CD14-positive monocyte (primary cell): Measurements from ENCODE around the gene SH3PXD2A. TPM values are rescaled to one million over a fixed set of nuclear protein-coding genes. Genes with fewer than 3 reads are reported as not detected.

Experiments
- DNase-seq, 3 donors: peaks; one replicate each; pipeline ENCODE4 v3.0.0-alpha.2; 2011 to 2022
- H2AFZ ChIP-seq: 2 replicates; pipeline ENCODE4 v1.6.0; 2012; ENCODE audit warnings: mild to moderate bottlenecking, low read depth, low read length, inconsistent platforms; ENCODE audit not compliant: insufficient read depth, poor library complexity, severe bottlenecking
- H3K27ac ChIP-seq, 2 donors: 1 replicate in 1 of 2; 2 replicates in 1 of 2; pipeline ENCODE4 v1.5.1; 2012 to 2013; ENCODE audit warnings: low read length in 2 of 2, control low read depth in 1 of 2, inconsistent platforms in 1 of 2, low read depth in 1 of 2, mild to moderate bottlenecking in 1 of 2
- H3K27me3 ChIP-seq, 2 donors: one replicate each; pipeline versions ENCODE4 v1.6.0 to v1.6.1; 2011 to 2013; ENCODE audit warnings: low read length in 2 of 2; ENCODE audit not compliant: control insufficient read depth in 2 of 2, insufficient read depth in 2 of 2
- H3K36me3 ChIP-seq, 2 donors: replicated peaks in 1 of 2; 1 replicate in 1 of 2; 2 replicates in 1 of 2; pipeline versions ENCODE4 v1.5.1 to v1.6.1; 2012 to 2013; ENCODE audit warnings: low read length in 2 of 2, control low read depth in 1 of 2, inconsistent platforms in 1 of 2, mild to moderate bottlenecking in 1 of 2; ENCODE audit not compliant: insufficient read depth in 2 of 2, control insufficient read depth in 1 of 2
- H3K4me1 ChIP-seq, 2 donors: 1 replicate in 1 of 2; 2 replicates in 1 of 2; pipeline versions ENCODE4 v1.5.1 to v1.6.1; 2012 to 2013; ENCODE audit warnings: low read length in 2 of 2, control low read depth in 1 of 2, inconsistent platforms in 1 of 2, mild to moderate bottlenecking in 1 of 2, moderate library complexity in 1 of 2; ENCODE audit not compliant: insufficient read depth in 2 of 2, control insufficient read depth in 1 of 2
- H3K4me2 ChIP-seq: replicated peaks from 2 replicates; pipeline ENCODE3; 2012; ENCODE audit warnings: low read length, moderate library complexity, mild to moderate bottlenecking; ENCODE audit not compliant: poor library complexity, severe bottlenecking; ENCODE audit errors: extremely low read depth
- H3K4me3 ChIP-seq, 3 experiments: fragments of 200-600 bp in 1 of 3; sonication (generic) in 1 of 3; replicated peaks in 1 of 3; 1 replicate in 2 of 3; 2 replicates in 1 of 3; pipeline ENCODE4 v1.5.1; 2011 to 2013; ENCODE audit warnings: low read length in 3 of 3, mild to moderate bottlenecking in 3 of 3, control low read depth in 2 of 3, low read depth in 2 of 3, inconsistent platforms in 1 of 3, moderate library complexity in 1 of 3
- H3K79me2 ChIP-seq: 2 replicates; pipeline ENCODE4 v1.6.0; 2012; ENCODE audit warnings: mild to moderate bottlenecking, control low read depth, inconsistent platforms, low read length, moderate library complexity; ENCODE audit not compliant: insufficient read depth
- H3K9ac ChIP-seq: 2 replicates; pipeline ENCODE4 v1.6.0; 2017; ENCODE audit warnings: low read length, mild to moderate bottlenecking; ENCODE audit not compliant: insufficient read depth, poor library complexity, severe bottlenecking
- H3K9me3 ChIP-seq, 2 donors: replicated peaks in 1 of 2; 1 replicate in 1 of 2; 2 replicates in 1 of 2; pipeline versions ENCODE4 v1.5.1 to v1.6.1; 2012 to 2013; ENCODE audit warnings: low read length in 2 of 2, control low read depth in 1 of 2; ENCODE audit not compliant: control insufficient read depth in 1 of 2, insufficient read depth in 1 of 2
- H4K20me1 ChIP-seq: 2 replicates; pipeline ENCODE4 v1.6.0; 2012; ENCODE audit warnings: mild to moderate bottlenecking, low read length, control low read depth, moderate library complexity; ENCODE audit not compliant: insufficient read depth
- H3K27ac Mint-ChIP-seq, 7 donors: one replicate each; pipeline ENCODE4 v1.8.0; 2020; ENCODE audit warnings: mild to moderate bottlenecking in 7 of 7, mixed read lengths in 7 of 7, moderate library complexity in 6 of 7, inconsistent platforms in 2 of 7
- H3K27me3 Mint-ChIP-seq, 3 donors: one replicate each; pipeline ENCODE4 v1.8.0; 2021 to 2022; ENCODE audit warnings: low read depth in 3 of 3, mild to moderate bottlenecking in 3 of 3, mixed read lengths in 3 of 3, moderate library complexity in 3 of 3, inconsistent platforms in 1 of 3
- H3K36me3 Mint-ChIP-seq, 2 donors: one replicate each; pipeline ENCODE4 v1.8.0; 2020; ENCODE audit warnings: mixed read lengths in 2 of 2, inconsistent platforms in 1 of 2, mild to moderate bottlenecking in 1 of 2
- H3K4me1 Mint-ChIP-seq: one replicate; pipeline ENCODE4 v1.8.0; 2020; ENCODE audit warnings: mild to moderate bottlenecking, mixed read lengths
- H3K4me3 Mint-ChIP-seq, 2 donors: one replicate each; pipeline ENCODE4 v1.8.0; 2020; ENCODE audit warnings: mild to moderate bottlenecking in 2 of 2, mixed read lengths in 2 of 2, moderate library complexity in 1 of 2
- H3K9me3 Mint-ChIP-seq, 7 donors: one replicate each; pipeline ENCODE4 v1.8.0; 2020 to 2022; ENCODE audit warnings: mixed read lengths in 7 of 7, mild to moderate bottlenecking in 6 of 7, moderate library complexity in 6 of 7, inconsistent platforms in 2 of 7
- WGBS: methylation state at CpG from one replicate; pipeline ENCODE4 v1.1.5; 2013; ENCODE audit warnings: missing lambda C conversion rate; ENCODE audit not compliant: insufficient coverage; 5-methylcytosine and 5-hydroxymethylcytosine counted together
- intact Hi-C, 2 donors: fragments of 100-400 bp; cut with micrococcal nuclease; formaldehyde crosslinking; loops; one replicate each; pipeline versions ENCODE4 v1.15.0 to v1.15.1; 2023
- polyA plus RNA-seq, 3 donors: library from polyadenylated mRNA; depleted of rRNA in 1 of 3; unstranded in 2 of 3; stranded (reverse) in 1 of 3; fragments of 300-500 nt in 2 of 3; fragments of >200 nt in 1 of 3; fragmentation: Illumina TruSeq in 2 of 3; gene quantifications; 1 replicate in 2 of 3; 2 replicates in 1 of 3; pipeline ENCODE4 v1.2.3, GENCODE V29; 2012 to 2021
- TF ChIP-seq, protein P1 (sequence below): fragments of 200-600 bp; IDR thresholded peaks from one replicate; pipeline ENCODE4 v1.8.0; 2022; ENCODE audit warnings: antibody characterized with exemption, mild to moderate bottlenecking

Gene SH3PXD2A
- polyA plus RNA-seq, 3 donors, result 0.01 to 0.76 (median 0.05) TPM

DNA sequence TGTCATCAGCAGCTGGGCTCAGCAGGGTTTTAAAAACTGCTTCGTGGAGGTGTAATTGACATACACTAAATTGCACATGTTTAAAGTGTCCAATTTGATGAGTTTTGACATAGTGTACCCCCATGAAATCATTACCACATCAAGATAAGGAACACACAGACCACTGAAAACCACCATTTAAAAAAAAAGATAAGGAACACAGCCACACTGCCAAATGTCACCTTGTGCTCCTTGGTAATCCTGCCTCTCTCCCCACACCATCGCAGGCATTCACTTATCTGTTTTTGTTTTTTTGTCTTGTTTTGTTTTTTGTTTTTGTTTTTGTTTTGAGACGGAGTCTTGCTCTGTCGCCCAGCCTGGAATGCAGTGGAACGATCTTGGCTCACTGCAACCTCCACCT lies 286.9 kb downstream of the SH3PXD2A start:
- Mint-ChIP-seq H3K27me3 (peaks cover 5 to 9% (median 7%) of the 10 kb centered on the region in 3 donors), H3K36me3 (no peaks in the 10 kb centered on the region), H3K4me3 (no peak overlapping the region), H3K9me3 (no peaks in the 10 kb centered on the region), H3K4me1 (peaks cover 4% of the 10 kb centered on the region), H3K27ac (no peak overlapping the region)
- H3K27ac ChIP-seq, result no peak overlapping the region
- no peak overlapping the region for H3K9ac ChIP-seq
- H3K36me3 ChIP-seq, result no peaks in the 10 kb centered on the region
- TF ChIP-seq, protein P1, sequence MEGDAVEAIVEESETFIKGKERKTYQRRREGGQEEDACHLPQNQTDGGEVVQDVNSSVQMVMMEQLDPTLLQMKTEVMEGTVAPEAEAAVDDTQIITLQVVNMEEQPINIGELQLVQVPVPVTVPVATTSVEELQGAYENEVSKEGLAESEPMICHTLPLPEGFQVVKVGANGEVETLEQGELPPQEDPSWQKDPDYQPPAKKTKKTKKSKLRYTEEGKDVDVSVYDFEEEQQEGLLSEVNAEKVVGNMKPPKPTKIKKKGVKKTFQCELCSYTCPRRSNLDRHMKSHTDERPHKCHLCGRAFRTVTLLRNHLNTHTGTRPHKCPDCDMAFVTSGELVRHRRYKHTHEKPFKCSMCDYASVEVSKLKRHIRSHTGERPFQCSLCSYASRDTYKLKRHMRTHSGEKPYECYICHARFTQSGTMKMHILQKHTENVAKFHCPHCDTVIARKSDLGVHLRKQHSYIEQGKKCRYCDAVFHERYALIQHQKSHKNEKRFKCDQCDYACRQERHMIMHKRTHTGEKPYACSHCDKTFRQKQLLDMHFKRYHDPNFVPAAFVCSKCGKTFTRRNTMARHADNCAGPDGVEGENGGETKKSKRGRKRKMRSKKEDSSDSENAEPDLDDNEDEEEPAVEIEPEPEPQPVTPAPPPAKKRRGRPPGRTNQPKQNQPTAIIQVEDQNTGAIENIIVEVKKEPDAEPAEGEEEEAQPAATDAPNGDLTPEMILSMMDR, result no peak
- H3K4me2 ChIP-seq, result no peak overlapping the region
- H3K4me3 ChIP-seq, result no peak overlapping the region
- no peaks in the 10 kb centered on the region for H3K79me2 ChIP-seq
- H3K4me1 ChIP-seq, result no peaks in the 10 kb centered on the region
- H3K27me3 ChIP-seq, result no peaks in the 10 kb centered on the region
- H3K9me3 ChIP-seq, result no peaks in the 10 kb centered on the region
- H2AFZ ChIP-seq, result no peak overlapping the region
- intact Hi-C loops, result no loop called here
- no peak for DNase-seq
- no CpG with 5 or more reads among the region's 5 CpGs for WGBS
- peaks cover 3% of the 10 kb centered on the region for H4K20me1 ChIP-seq

DNA sequence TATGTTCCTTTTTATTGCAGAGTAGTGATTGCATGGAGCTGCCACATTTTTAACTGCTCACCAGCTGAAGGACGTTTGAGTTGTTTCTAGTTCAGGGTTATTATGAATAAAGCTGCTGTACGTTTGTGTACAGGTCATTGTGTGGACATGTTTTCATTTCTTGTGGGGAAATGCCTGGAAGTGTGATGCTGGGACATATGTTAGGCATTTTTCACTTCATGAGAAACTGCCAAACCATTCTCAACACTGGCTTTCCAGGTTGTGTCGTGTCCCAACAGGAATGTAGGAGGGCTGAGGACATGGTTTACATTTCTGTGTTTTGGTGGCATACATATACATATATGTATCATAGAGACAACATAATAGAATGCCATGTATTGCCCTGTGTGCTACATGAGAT lies 288.8 kb downstream of the SH3PXD2A start:
- no CpG with 5 or more reads among the region's 3 CpGs for WGBS
- Mint-ChIP-seq H3K4me1 (peaks cover 4% of the 10 kb centered on the region), H3K4me3 (no peak overlapping the region), H3K27me3 (peaks cover 2 to 9% (median 9%) of the 10 kb centered on the region in 3 donors), H3K36me3 (no peaks in the 10 kb centered on the region), H3K27ac (no peak overlapping the region), H3K9me3 (no peaks in the 10 kb centered on the region)
- Histone ChIP-seq H3K27me3 (no peaks in the 10 kb centered on the region), H3K79me2 (no peaks in the 10 kb centered on the region), H3K4me2 (no peak overlapping the region), H3K36me3 (no peaks in the 10 kb centered on the region), H4K20me1 (peaks cover 8% of the 10 kb centered on the region), H3K4me3 (no peak overlapping the region), H3K27ac (no peak overlapping the region), H3K9me3 (no peaks in the 10 kb centered on the region), H3K4me1 (no peaks in the 10 kb centered on the region), H3K9ac (no peak overlapping the region), H2AFZ (no peak overlapping the region)
- intact Hi-C loops, result no loop called here
- no peak for DNase-seq
- TF ChIP-seq, protein P1, result no peak
